Stimulated activated CD4-positive, alpha-beta T cell treated with anti-CD3 and anti-CD28 coated beads, Interleukin-12 subunit alpha, Interleukin-12 subunit beta, amount 100 ng/mL, for 48 hours (primary cell): Measurements from ENCODE around the gene TXNL1.

Source experiments
- DNase-seq, 3 donors: peaks; one replicate each; pipeline ENCODE4 v3.0.0-alpha.2; 2020; ENCODE audit warnings: low read depth in 2 of 3, low spot score in 1 of 3

Gene TXNL1

DNA sequence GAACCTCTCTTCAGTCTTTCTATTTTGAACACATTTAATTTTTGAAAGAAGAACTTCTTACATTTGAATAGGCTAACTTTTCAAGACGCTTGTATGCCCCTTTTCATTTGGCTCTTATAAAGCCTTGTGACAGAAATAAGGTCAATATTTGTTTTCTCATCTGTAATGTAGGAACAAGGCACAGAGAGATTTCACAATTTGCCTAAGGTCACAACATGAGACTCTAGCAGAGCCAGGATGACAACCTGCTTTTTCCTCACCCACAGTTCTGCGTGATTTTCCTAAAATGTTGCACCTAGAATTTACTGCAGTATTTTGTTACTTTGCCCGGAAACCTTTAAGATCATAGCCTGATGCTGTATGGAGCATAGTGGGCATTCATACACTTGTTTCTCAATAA is 67.4 kb downstream of the TXNL1 start:
- no peak for DNase-seq

DNA sequence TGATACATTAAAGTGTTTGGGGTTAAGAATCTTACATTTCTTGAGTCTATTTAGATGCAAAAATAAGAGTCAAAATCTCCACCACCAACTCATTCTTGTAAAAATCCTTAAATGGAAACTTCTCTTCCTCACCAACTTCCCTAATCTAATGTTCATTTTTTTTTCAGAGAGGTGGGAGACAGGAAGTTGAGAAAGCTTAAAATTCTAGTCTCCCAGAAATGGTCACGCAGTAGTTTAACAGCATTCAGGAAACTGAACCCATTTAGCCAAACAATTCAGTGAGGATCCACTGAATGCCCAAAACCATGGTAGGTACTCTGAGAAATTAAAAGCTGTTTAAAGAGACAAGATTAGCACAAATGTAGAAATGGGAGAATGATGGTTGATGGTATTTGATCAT is 69.0 kb downstream of the TXNL1 start:
- no peak for DNase-seq

DNA sequence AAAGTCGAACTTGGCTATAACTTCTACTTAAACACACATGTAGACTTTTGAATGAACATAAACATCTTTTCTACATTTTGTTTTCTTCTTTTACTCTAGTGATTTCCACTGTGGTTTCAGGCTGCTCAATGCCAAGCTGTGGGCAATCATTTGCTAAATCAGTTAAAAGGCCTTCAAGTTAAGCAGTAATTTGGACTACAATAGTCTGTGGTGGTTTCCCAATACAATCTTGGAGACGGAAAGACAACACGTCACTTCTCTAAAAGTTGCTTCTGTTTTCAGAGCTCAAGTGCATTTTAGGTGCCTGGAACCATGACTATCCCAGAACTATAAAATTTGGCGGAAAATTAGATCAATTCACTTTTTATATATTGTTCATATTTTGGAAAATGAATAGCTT is 69.4 kb downstream of the TXNL1 start:
- DNase-seq: no peak

DNA sequence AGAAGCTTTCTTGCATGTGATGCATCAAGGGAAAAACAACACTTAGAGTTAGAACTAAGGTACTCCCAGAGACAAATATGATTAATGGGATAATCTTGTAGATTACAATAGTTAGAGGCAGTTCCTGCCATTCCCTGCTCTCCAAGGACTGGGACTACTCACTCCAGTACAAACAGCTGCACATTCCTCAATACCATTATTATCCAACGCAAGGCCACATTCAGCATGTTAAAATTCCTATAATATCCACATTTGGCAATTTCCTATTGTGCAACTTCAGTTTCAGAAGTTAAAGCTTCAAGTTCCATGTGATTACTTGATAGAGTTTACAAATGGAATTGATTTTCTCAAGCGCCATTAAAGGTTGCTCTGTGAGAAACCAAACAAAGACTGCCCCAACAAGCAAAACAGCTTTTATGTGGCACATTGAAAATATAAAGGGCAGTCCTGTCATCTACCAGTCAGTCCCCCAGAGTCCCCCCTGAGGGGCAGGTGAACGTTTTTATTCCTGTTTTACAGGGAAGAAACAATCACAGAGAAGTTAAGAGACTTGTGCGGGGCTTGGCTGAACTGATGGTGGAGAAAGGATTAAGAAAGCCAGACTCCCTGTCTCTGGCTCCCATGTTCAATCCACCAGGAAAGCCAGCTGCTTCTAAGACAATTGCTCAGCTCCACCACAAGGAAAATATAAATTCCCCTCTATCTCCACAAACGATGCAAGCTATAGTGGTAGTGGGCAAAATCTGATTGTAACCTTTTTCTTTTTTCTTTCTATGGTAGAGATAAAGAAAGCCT is 72.6 kb downstream of the TXNL1 start:
- no peak for DNase-seq

DNA sequence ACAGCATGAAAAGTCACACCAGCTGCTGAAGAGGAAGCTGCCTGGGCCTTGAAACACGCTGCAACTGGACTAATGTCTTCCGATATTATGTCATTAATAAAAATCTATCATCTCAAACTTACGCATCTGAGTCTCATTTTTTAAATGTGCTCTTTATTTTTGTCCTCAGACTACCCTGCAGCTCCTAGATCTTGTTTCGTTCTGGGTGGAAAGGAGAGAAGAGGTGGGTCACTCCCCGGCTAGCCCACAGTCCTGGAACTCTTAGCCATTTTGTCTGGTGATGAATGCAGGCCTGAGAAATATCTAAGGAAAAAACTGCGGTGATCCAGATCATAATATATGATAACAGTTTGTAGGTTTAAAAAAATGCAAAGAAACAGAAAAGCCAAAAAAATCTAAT is 73.3 kb downstream of the TXNL1 start:
- DNase-seq: no peak

DNA sequence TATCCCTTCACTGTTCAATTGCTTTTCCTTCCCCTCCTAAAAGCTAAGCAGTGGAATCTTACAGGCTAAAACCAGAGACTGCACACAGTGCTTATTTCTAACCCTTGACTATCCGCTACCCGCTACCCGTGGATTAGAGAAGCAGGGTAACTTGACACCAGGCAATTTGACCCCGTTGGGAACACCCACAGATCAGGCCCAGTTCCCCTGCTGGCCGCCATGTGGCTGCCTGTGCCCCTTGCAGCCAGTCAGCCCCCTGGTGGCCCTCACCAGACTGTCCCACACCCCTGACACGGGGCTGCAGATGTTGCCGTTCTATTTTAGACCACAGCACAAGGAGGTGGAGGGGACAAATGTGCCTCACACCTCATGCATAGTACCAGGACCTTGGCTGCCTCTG is 74.8 kb downstream of the TXNL1 start:
- no peak for DNase-seq

DNA sequence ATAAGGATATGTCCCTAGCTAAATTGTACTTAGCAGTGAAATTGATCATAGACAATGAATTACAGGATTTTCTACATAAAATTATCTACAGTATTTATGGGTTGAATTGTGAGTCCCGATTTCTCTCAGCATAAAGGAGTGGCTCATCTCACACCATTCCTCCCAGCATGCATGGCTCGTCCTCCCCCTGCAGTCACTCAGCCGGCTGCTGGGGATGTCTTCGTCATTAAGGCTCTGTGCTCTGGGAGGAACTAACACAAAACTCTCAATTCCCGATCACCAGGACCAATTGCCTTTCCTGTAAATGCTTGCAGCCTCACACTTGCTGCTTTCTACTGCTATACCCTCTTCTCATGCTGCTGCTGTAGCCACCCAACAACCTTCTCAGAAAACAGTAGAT is 75.9 kb downstream of the TXNL1 start:
- DNase-seq: no peak

DNA sequence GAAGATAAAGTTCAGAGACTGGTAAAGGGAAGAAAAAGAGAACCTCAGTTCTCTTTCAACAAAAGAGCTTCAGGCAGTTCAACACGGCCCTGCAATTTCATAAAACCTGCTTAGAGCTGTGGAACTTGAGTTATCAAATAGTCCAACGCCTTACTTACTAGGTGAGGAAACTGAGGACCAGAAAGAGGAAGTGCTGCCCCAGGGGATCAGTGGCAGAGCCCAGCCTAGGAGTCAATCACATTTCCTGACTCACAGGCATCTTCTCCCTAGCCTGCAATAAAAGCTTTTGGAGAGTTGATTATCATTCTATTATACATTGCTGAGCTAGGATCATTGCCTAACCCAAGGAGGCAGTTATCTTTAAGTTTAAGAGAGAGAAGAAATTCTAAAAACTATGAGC is 77.4 kb downstream of the TXNL1 start:
- DNase-seq: no peak

DNA sequence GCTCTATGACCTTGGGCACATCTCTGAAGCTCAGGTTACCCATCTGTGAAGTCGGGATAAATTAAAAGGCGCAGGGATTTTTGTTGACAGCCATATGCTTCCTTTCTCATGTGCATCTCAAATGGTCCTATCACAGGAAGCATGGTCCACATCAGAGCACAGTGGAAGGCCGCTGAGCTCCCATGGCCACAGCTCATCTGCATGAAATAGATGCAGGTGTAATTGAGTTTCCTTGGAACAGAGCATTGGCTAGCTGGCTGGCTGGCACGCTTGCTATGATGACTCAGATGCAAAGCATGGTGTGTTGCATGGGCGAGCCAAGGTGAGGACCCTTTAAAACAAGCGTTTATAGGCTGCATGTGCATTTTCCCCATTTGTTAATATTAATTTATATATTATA is 79.3 kb downstream of the TXNL1 start:
- DNase-seq: no peak

DNA sequence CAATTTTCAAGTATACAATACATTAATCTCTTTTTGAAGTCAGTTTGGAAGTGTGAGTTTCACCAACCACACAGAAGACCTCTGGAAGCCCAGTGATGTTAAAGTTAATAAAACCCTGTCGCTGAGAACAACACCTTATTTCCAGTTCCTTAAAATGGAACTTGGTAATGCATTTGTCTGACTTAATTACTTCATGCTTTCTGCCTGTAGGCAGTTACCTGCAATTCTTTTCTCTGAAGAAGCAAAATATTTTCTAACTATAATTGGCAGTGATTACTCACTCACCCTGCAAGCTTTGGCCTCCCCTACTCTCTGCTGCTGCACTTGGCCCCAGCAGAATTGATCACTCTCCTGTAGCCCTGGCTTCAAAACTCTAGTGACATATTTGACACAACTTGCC is 81.5 kb downstream of the TXNL1 start:
- no peak for DNase-seq

DNA sequence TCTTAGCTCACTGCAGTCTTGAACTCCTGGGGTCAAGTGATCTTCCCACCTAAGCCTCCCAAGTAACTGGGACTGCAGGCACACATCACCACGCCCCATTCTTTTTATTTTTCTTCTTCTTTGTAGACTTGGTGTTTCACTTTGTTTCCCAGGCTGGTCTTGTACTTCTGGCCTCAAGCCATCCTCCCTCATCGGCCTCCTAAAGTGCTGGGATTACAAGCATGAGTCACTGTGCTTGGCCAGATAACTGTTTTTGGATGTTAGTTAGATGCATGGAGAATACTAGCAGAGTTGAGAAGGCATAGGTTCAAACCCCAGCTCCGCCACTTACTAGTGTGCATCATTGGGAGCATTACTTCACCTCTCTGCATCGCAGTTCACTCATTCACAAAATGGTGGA is 88.3 kb downstream of the TXNL1 start:
- no peak for DNase-seq
